ENCODE data around the gene SHF.
"Not testable (repeated sequence)": the region's sequence is repeated elsewhere in the genome, so short reads cannot be mapped to it uniquely, and the experiment has no call there.

GRCh38 chr15:45135705-45136377 is 51.9 kb downstream of the SHF start:
- TF ChIP-seq CTCF (IDR thresholded peaks at IDR 0.05; ENCODE audit: insufficient read depth, low read depth, low read length) = not testable (repeated sequence)
- TF ChIP-seq EZH2 (IDR thresholded peaks at IDR 0.05; ENCODE audit: insufficient read depth, low read length) = peak; percentile 67
